NOMO-1 treated with dmso at 0.1 percent for 144 hours (cell line): ENCODE data around the gene KREMEN1.
A peak's percentile ranks its signal among the peaks of the same experiment; 100 is the strongest.

ENCODE experiments used
- DNase-seq: peaks from one replicate; lab custom pipeline; 2025; ENCODE audit not compliant: unreplicated experiment; lab: John Stamatoyannopoulos, UW

Gene KREMEN1

DNA sequence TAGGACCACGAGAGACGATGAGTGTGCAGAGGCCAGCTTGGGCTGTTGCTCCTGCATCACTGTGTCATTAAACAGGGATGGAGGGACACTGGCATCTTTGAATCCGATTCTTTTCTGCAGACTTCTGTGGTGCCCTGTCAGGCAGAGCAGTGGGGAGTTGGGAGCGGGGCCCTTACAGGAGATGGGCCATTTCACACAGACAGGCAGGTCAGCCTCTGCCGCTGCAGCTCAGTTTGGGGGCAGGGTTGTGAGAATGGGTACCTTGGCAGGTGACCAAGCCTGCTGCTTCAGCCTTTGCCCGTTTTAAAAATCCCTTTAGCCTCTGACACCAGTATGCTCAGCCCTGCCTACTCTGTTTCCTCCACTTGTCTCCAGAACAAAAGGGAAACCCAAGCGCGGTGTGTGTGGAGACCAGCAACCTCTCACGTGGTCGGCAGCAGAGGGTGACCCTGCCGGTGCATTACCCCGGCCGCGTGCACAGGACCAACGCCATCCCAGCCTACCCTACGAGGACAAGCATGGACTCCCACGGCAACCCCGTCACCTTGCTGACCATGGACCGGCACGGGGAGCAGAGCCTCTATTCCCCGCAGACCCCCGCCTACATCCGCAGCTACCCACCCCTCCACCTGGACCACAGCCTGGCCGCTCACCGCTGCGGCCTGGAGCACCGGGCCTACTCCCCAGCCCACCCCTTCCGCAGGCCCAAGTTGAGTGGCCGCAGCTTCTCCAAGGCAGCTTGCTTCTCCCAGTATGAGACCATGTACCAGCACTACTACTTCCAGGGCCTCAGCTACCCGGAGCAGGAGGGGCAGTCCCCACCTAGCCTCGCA, 23.8 kb upstream of the KREMEN1 start:
- no peak for DNase-seq

GRCh38 chr22:29049655-29050263, 23.1 kb upstream of the KREMEN1 start:
- DNase-seq, result no peak

GRCh38 chr22:29050457-29050856, 22.4 kb upstream of the KREMEN1 start:
- no peak for DNase-seq

GRCh38 chr22:29053048-29053702, 19.7 kb upstream of the KREMEN1 start:
- no peak for DNase-seq

- DNase-seq, result no peak
Measured at GRCh38 chr22:29054251-29054767, 18.5 kb upstream of the KREMEN1 start.

GRCh38 chr22:29055192-29055830, 17.5 kb upstream of the KREMEN1 start:
- DNase-seq, result no peak

DNA sequence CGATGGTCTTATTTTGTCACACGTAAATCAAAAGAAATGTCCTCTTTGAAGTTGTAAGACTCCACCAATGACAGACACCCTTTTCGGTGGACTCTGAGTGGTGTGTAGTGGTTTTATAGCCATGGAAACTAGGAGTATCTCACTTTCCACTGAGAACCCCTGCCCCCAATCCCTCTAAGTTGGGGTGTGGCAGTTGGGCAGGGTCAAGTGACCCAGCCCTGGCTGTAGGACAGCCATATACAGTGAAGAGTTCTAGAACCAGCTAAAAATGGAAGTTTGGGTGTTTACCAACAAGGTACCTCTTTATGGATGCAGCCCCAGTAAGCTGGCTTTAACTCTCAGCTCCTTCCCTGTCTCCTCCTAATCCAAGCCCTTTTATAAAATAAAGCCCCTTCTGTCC, 16.4 kb upstream of the KREMEN1 start:
- DNase-seq, result no peak

DNA sequence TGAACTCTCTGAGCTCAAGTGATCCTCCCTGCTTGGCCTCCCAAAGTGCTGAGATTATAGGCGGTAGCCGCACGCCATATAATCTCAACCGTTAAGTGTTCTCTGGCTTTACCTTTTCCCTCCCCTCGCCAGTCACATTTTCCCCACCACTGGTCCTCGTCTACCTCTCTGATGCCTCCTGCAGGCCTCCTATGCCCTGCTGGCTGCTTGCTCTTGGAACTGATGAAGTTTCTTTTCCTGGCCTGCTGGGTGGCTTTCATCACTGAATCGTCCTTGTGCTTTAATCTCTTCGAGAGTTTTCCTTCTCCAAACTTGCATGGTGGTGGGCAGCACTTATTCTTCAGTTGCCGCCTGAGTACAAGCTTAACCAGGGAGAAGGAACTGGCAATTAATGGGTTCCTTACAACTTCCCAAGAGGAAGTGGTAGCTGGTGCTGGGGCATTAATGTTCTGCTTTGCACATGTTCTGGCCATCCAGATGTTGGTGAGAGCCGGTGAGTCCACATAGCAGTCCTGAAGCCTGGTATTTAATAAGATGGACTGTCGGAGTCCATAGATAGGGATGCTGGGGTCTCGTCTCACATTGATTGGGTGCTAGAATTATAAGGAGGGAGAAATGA, 12.5 kb upstream of the KREMEN1 start:
- no peak for DNase-seq

- DNase-seq, result no peak
Measured at GRCh38 chr22:29060931-29061330, 11.9 kb upstream of the KREMEN1 start.

GRCh38 chr22:29061773-29062172, 11.1 kb upstream of the KREMEN1 start, which contains the start of gene C22orf31:
TSS of gene C22orf31 (minus strand) at chr22:29061831. CDS start at chr22:29061792, 39 bp downstream.
- DNase-seq, result no peak

DNA sequence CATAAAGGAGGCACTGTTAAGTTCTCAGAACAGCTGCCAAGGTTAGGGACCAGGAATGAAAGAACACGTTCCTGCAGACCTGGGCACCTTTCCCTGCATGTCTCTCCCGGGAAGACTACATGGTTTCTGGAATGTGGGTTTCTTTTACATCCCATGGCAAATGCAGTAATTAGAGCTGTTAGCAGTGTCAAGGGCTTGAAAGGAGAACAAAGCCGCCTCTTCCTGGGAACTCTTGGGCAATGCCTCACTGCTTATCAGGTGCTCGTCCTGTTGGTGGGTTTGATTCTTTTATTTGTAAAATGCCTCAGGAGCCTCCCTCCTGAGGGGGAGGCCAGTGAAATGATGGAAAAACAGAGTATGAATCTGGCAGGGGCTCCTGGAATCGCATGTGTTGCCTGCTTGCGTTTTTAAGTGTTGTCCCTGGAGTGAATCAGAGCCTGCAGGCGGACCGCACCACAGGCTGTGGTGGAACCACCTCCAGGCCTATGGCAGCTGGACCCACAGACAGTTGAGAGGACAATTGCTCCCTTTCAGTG, 10.5 kb upstream of the KREMEN1 start:
- no peak for DNase-seq

GRCh38 chr22:29065468-29066190, 7.2 kb upstream of the KREMEN1 start:
- no peak for DNase-seq

- no peak for DNase-seq
Measured at GRCh38 chr22:29069463-29069862, 3.4 kb upstream of the KREMEN1 start.

GRCh38 chr22:29070490-29070889, 2.3 kb upstream of the KREMEN1 start:
- no peak for DNase-seq

DNA sequence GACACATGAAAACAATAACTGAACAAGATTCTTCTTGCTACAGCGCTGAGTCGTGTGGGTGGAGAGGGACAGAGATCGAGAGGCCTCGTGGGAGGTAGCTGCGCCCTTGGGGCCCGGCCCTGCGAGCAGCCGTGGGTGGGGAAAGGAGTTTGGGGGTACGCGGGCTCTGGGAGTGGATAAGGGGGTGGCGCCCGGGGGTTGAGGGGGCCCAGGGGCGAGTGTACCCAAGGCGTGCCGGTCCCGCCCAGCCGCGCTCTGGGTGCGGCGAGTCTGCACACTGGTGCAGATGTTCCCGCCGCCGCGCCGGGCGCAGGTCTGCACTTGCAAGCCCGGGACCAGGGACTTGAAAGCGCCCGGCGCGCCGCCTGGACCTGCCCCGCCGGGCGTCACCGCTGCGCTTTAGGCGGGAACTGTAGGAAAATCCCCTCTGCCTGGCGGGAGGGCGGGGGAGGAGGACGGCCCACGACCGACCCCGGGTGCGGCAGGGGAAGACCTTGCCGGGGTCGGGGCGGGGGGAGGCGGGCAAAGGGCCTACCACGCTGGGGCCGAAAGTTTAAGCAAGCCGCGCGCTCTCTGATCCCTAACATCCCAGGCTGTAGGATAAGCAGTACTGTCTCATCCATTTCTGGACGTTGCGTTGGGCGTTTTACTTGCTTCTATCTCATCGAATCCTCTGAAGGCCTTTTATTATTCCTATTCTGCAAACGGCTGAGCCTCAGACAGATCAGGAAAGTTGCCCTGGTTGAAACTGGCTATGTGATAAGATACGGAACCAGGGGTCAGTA, 1.4 kb upstream of the KREMEN1 start:
- no peak for DNase-seq

GRCh38 chr22:29072193-29072978, 449 bp upstream of the KREMEN1 start:
- DNase-seq, result peak; percentile 45

GRCh38 chr22:29073618-29074275, 912 bp downstream of the KREMEN1 start:
- DNase-seq, result no peak

DNA sequence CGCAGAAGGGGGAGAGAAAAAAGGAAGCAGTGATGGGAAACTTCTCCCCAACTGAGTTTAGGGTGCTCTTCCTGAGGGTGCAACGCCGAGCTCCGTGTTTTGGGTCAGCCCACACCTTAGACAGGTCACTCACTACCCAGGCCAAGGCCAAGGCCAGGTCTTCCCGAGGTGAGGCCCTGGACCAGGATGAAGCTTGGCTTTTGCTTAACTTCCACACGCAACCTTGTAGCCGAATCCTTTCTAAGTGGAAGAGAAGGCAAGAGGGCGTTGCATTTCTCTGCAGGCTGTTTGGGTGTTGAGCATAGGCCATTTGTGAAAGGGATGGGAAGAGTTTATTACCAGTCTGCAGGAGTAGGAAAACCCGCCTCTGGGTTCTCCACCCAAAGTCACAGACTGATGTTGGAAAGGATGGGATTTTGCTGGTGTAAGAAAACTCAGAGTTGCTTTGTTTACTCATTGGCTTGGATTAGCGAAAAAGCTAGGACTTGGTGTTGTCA, 1.5 kb downstream of the KREMEN1 start:
- DNase-seq, result no peak
